Neuron (in vitro differentiated cells): ENCODE measurements around the gene WBP11.

Experiments used
- H2AFZ ChIP-seq: one replicate; pipeline ENCODE4 v1.6.1; 2013; ENCODE audit warnings: low read depth, mild to moderate bottlenecking, inconsistent platforms, low read length, moderate library complexity
- H3K27me3 ChIP-seq: one replicate; pipeline ENCODE4 v1.6.1; 2013; ENCODE audit warnings: low read length; ENCODE audit not compliant: insufficient read depth
- H3K36me3 ChIP-seq: one replicate; pipeline ENCODE4 v1.6.1; 2013; ENCODE audit warnings: low read length; ENCODE audit not compliant: insufficient read depth
- H3K4me1 ChIP-seq: one replicate; pipeline ENCODE4 v1.6.1; 2013; ENCODE audit warnings: low read length; ENCODE audit not compliant: insufficient read depth
- H3K4me3 ChIP-seq: 2 replicates; pipeline ENCODE4 v1.5.1; 2013; ENCODE audit warnings: mild to moderate bottlenecking, low read length, moderate library complexity
- H3K9me3 ChIP-seq: one replicate; pipeline ENCODE4 v1.6.1; 2013; ENCODE audit warnings: low read length

WBP11 gene

GRCh38 chr12:14839262-14839661, 36.0 kb upstream of the WBP11 start:
- no peaks in the 10 kb centered on the region for H3K36me3 ChIP-seq
- no peaks in the 10 kb centered on the region for H3K9me3 ChIP-seq
- H3K4me3 ChIP-seq = no peak overlapping the region
- H3K4me1 ChIP-seq = peaks cover 11% of the 10 kb centered on the region
- H2AFZ ChIP-seq = no peak overlapping the region
- no peaks in the 10 kb centered on the region for H3K27me3 ChIP-seq

DNA sequence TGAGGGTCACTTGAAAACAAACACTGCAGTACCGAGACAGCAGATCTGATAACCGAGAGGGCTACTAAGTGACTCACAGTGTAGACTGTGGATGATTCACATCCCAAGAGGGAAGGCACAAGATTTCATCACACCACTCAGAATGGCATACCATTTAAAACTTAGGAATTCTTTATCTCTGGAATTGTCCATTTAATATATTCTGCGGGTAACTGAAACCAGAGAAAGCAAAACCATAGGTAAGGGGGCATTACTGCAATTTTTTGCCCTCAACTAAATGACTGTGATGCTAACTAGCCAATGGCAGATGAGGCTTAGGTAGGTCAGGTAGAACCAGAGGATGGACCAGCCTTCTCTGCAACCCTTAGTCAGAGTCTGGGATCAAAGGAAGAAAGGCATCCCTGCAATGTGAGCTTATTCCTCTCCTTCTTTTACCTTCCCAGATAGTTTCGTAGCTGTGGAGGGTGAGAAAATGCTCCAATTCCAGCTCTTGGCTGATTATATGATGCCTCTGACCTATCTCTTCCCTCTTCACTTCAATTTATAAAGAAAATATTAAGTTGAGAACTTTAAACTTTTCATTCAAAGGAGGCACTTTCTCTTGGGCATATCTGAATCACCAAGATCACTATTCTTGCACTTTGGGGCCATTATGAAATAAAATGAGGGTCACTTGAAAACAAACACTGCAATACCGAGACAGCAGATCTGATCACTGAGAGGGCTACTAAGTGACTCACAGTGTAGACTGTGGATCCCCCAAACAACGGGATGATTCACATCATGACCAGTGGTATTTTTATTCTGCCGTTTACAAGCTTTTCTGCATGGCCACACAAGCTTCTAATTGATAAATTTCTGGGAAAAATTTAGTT, 33.3 kb upstream of the WBP11 start:
- Histone ChIP-seq H3K9me3 (no peaks in the 10 kb centered on the region), H3K4me1 (peaks cover 19% of the 10 kb centered on the region), H3K27me3 (no peaks in the 10 kb centered on the region), H3K36me3 (no peaks in the 10 kb centered on the region), H3K4me3 (no peak overlapping the region), H2AFZ (no peak overlapping the region)

DNA sequence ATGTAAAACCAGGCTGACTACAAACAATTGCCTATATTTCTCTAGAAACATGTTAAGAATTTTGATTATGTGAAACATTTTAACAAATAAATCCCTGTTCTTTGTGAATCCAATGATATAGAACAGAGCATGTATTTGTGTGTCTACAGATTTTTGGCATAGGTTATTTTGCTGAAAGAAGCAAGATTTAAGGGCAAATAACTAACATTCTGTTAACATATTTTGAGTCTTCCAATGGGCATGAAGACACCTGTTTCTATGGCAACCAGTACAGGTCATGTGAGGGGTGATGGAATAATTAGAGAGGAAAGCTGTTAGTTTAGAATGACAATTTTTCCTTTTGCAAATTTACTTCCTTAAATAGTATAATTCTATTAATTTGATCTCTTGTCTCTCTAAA, 31.2 kb upstream of the WBP11 start:
- H2AFZ ChIP-seq = peak overlapping the region; percentile 62
- no peaks in the 10 kb centered on the region for H3K36me3 ChIP-seq
- H3K9me3 ChIP-seq = no peaks in the 10 kb centered on the region
- no peak overlapping the region for H3K4me3 ChIP-seq
- peaks cover 19% of the 10 kb centered on the region for H3K4me1 ChIP-seq
- no peaks in the 10 kb centered on the region for H3K27me3 ChIP-seq

DNA sequence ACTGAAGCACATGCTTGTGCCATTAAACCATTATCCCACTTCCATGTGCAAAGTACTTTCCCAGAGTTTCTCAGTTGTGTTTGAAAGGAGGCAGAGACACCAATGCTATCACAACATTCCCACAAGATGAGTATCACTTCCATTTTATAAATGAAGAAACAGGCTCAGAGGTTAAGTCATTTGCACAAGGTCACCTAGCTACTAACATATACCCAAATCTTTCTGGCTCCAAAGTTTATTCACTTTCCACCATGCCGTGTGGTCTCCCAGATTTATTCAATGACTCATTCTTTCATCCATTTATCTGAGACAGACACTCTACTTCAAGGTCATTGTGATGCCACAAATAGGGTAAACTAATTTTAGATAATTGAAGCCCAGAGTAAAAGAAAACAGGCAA, 30.7 kb upstream of the WBP11 start:
- Histone ChIP-seq H3K36me3 (no peaks in the 10 kb centered on the region), H3K9me3 (no peaks in the 10 kb centered on the region), H3K4me1 (peaks cover 19% of the 10 kb centered on the region), H3K27me3 (no peaks in the 10 kb centered on the region), H3K4me3 (no peak overlapping the region), H2AFZ (no peak overlapping the region)

- H3K4me1 ChIP-seq = peaks cover 19% of the 10 kb centered on the region
- no peaks in the 10 kb centered on the region for H3K36me3 ChIP-seq
- no peak overlapping the region for H3K4me3 ChIP-seq
- no peak overlapping the region for H2AFZ ChIP-seq
- H3K27me3 ChIP-seq = no peaks in the 10 kb centered on the region
- no peaks in the 10 kb centered on the region for H3K9me3 ChIP-seq
Measured at GRCh38 chr12:14833336-14833735, 30.1 kb upstream of the WBP11 start.

DNA sequence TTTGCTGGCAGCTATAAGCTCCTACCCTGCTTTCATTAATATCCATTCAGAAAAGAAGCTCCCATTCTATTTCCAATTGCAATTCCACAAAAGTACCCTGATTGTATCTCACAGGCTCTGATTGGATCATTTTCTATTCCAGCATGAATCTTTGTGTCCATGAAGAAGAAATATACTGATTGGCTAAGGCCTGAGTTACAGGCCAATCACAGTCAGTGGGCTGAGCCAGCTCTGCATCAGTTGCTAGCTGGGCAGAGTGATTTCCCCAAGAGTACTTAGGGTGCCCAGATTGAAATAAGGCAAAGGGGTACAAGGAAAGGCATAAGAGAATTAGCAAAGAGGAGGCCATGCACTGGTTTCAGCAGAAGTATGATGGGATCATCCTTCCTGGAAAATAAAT, 25.6 kb upstream of the WBP11 start:
- Histone ChIP-seq H3K4me1 (peaks cover 4% of the 10 kb centered on the region), H3K36me3 (no peaks in the 10 kb centered on the region), H3K9me3 (no peaks in the 10 kb centered on the region), H3K27me3 (no peaks in the 10 kb centered on the region), H2AFZ (no peak overlapping the region), H3K4me3 (no peak overlapping the region)

- Histone ChIP-seq H3K27me3 (no peaks in the 10 kb centered on the region), H2AFZ (no peak overlapping the region), H3K4me3 (no peak overlapping the region), H3K4me1 (no peaks in the 10 kb centered on the region), H3K9me3 (no peaks in the 10 kb centered on the region), H3K36me3 (no peaks in the 10 kb centered on the region)
Measured at GRCh38 chr12:14827043-14827442, 23.8 kb upstream of the WBP11 start.

DNA sequence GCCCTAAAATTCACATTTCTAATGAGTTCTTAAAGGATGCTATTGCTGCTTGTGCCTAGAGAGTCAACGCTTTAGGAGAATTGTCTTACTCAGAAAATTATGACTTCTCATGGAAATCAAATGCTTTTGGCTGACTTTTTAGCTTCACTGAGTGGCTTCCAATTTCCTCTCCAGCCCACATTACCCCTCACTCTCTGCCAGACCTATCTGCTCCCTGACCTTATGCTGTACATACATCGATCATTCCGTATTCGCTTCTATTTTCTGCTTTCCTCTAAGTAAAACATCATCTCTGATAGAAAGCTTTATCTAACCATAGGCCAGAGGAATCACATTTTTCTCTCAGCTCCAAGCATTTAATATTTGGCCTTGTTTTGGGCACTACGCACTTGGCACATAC, 23.2 kb upstream of the WBP11 start:
- Histone ChIP-seq H3K36me3 (no peaks in the 10 kb centered on the region), H2AFZ (no peak overlapping the region)

DNA sequence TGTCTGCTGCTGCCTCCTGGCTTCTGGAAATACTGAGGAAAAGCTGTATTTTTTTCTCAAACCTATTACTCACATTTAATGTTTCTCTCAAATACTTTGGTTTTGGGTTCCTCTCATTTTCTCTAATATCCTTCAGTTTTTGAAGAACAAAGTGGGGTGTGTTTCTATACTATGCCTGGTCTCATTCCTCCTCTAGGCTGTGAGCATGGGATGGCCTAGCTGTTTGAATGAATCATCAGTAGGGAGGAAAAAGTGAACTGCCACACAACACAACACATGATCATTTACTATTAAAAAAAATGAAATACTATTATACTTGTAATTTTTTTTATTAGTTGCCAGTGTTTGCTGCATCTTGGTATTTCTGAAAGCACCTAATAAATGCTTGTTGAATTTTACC, 22.0 kb upstream of the WBP11 start:
- Histone ChIP-seq H3K36me3 (no peaks in the 10 kb centered on the region), H3K9me3 (no peaks in the 10 kb centered on the region), H3K4me3 (no peak overlapping the region), H2AFZ (no peak overlapping the region), H3K4me1 (no peaks in the 10 kb centered on the region), H3K27me3 (no peaks in the 10 kb centered on the region)

More for the DNA sequence above, 23.2 kb upstream of the WBP11 start:
- Histone ChIP-seq H3K4me3 (no peak overlapping the region), H3K9me3 (no peaks in the 10 kb centered on the region), H3K27me3 (no peaks in the 10 kb centered on the region), H3K4me1 (no peaks in the 10 kb centered on the region)

GRCh38 chr12:14824012-14824634, 20.8 kb upstream of the WBP11 start:
- Histone ChIP-seq H3K36me3 (no peaks in the 10 kb centered on the region), H3K9me3 (no peaks in the 10 kb centered on the region), H3K4me3 (no peak overlapping the region), H3K27me3 (no peaks in the 10 kb centered on the region), H3K4me1 (no peaks in the 10 kb centered on the region), H2AFZ (no peak overlapping the region)

DNA sequence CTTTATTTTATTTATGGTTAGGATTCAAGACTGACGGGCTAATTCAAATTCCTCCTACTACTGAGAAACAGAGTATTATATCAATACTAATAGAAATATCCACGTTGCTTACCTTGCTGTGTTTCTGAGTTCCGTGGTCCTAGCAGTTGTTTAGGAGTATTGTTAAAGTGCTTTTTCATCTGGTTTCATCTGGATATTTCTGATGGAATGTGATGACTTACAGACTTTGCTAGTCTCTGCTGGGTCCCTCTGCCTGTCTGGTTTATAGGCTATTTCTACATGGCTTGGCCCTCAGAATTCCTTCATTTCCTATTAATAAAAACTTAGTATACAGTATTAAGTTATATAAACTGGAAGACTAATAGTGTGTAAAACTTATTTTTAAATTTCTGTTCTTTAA, 10.7 kb upstream of the WBP11 start, which contains the start of gene SMCO3:
TSS of gene SMCO3 (minus strand) at position 169 of the 400 bp plus-strand sequence. CDS start 7,502 bp downstream, outside the sequence.
- Histone ChIP-seq H3K4me1 (peaks cover 6% of the 10 kb centered on the region), H3K4me3 (peak within 1 kb of the TSS; percentile 78), H3K36me3 (peaks cover 3% of the 10 kb centered on the region), H3K27me3 (no peaks in the 10 kb centered on the region), H3K9me3 (no peaks in the 10 kb centered on the region), H2AFZ (peak within 1 kb of the TSS; percentile 18)

DNA sequence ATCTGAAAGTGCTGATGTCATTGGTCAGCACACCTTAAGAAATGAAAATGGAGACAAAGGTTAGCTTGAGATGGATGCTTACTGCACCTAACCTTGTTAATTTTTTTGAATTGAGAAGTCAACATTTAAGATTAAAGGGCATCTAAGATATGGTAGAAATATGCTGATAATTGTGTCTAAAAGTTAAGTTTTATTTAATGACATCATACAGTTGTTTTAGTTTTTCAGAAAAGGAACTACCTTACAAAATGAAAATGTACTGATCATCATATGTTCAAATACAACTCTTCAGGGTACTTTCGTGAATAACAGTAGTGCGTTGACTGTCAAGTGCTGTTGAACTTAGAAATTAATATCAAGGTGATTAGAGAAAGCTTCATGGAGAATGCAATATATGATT, 8.2 kb upstream of the WBP11 start:
- peaks cover 6% of the 10 kb centered on the region for H3K4me1 ChIP-seq
- no peaks in the 10 kb centered on the region for H3K27me3 ChIP-seq
- H2AFZ ChIP-seq = no peak overlapping the region

DNA sequence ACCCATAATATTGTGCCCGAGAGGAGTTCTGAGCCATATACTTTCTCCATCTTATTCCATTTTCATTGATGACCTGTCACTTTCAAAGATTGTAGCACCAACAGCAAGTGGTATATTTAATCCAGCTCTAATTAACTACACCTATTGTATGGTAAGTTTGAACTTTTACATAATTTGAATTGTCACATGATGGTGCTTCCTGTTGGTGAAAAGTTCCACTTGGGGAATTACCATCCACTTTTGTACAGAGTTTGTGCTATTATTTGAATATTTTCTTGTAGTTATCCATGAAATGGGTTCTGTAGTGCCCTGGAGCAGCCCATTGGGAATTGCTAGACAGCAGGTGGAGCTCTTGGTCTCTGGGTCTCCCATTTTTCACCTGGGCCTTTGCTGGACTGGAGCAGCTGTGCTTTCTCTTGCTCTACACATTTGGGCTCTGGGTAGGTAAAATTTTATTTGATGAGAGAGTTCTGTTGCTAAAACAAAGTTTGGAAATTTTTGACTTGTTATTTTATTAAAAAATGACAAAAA, 7.7 kb upstream of the WBP11 start:
- Histone ChIP-seq H3K27me3 (no peaks in the 10 kb centered on the region), H2AFZ (no peak overlapping the region), H3K4me1 (peaks cover 6% of the 10 kb centered on the region), H3K36me3 (peaks cover 5% of the 10 kb centered on the region), H3K9me3 (no peaks in the 10 kb centered on the region), H3K4me3 (no peak overlapping the region)

More for the DNA sequence above, 8.2 kb upstream of the WBP11 start:
- Histone ChIP-seq H3K9me3 (no peaks in the 10 kb centered on the region), H3K4me3 (no peak overlapping the region), H3K36me3 (peaks cover 3% of the 10 kb centered on the region)
